ENCODE measurements around the gene SEMA5B.

SEMA5B gene

GRCh38 chr3:122918576-122919290 lies 108.8 kb downstream of the SEMA5B start:
- no peak for DNase-seq

- no peak for DNase-seq
Measured at GRCh38 chr3:122917412-122917811, 110.2 kb downstream of the SEMA5B start.

DNA sequence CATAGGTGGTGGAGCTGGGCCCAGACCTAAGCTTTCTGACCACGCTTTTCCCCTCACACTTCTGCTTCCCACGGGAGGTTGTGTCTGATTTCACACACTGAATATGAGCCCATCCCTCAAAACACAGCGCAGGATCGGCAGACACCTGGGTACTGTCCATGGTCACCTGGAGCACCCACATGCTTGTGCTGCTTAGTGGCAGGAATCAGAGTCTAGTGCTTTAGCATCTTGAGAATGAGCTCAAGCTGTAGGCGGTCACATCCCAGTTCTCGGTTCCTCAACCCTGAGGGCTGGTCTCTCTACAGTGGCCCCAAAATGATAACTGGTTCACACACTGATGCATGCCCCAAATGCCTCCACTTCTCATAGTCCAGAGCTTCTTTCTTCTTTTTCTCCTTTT lies 111.0 kb downstream of the SEMA5B start:
- no peak for DNase-seq

DNA sequence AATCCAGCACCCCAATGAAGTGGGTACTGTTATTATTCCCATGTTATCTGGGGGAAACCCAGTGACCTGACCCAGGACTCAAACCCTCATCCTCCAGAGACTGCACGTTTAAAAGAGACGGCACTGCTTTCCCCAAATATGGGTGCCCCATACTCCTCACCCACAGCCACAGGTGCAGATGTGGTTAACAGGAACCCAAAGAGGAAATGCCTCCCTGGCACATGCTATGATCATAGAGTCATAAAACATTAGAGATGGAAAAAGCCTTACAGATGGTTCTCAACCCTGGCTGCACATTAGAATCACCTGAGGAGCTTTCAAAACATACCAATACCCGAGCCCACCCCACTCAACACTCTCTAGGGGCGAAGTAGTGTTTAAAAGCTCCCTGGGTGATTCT lies 111.5 kb downstream of the SEMA5B start:
- no peak for DNase-seq

- no peak for DNase-seq
Measured at GRCh38 chr3:122915300-122916055, 112.1 kb downstream of the SEMA5B start.

GRCh38 chr3:122913539-122914100 lies 113.9 kb downstream of the SEMA5B start:
- no peak for DNase-seq

DNA sequence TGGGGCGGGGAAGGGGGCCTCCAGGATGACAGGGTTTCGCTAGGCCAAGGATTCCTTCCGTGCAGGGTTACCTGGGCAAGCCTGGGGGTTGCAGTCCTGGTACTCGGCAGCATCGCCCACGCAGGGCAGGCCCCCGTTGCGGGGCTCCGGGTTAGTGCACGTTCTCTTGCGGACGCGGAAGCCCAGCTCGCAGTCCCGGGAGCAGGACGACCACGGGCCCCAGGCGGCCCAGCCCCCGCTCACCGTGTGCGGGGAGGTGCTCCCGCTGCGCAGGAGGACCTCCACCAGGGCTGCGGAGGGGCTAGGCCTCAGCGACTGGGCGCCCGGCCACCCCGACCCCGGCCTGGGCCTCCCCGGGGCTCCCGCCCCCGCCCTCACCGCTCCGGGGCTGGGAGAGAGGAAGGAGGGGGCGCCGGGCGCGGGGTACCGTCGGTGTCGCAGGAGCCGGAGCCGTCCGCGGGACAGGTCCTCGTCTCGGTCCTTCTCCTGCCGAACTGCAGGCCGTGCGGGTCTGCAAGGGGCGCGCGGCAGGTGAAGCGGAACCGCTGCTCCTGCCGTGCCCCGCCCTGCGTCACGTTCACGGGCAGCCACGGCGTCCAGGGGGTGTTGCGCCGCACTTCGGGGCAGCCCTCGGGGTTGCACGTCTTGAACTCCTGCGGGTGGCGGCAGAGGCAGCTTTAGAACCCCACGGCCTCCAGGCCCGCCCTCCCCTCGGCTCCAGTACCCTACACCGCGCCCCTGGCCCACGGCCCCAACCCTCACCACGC lies 114.6 kb downstream of the SEMA5B start:
- DNase-seq: no peak

DNA sequence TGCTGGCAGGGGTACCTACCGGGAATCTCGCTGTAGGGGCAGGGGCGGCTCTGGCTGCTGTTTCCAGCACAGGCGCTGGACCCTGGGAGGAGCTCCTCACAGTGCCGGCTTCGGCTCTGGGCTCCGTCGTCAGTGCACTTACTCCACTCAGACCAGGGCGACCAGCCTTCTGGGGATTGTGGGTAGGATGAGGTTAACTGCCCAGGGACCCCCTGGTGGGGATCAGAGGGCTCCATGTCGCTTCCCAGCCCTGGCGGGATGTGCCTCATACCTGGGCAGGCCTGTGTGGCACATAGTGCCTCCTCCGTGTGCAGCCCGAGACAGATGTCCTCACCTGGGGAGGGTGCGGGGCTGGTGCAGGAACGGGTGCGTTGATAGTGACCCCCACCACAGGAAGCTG lies 115.7 kb downstream of the SEMA5B start:
- DNase-seq: no peak

GRCh38 chr3:122908251-122908650 lies 119.3 kb downstream of the SEMA5B start:
- no peak for DNase-seq

DNA sequence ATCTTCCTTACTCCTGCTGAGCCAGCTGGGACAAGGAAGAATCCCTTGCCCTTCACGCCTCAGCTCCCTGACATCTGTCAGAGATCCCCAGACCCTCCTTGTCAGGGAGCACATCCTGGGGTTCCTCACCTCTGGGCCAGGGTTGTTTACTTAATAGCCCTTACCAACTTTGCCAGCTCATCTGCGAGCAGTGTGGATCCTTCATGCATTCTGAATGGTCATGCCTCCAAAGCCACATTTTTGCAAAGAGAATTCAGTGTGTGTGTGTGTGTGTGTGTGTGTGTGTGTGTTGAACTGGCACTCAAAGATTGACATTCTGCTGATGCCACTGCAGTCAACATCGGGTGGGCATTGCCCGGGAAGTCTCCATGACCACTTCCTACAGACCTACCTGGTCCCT lies 120.1 kb downstream of the SEMA5B start:
- no peak for DNase-seq

DNA sequence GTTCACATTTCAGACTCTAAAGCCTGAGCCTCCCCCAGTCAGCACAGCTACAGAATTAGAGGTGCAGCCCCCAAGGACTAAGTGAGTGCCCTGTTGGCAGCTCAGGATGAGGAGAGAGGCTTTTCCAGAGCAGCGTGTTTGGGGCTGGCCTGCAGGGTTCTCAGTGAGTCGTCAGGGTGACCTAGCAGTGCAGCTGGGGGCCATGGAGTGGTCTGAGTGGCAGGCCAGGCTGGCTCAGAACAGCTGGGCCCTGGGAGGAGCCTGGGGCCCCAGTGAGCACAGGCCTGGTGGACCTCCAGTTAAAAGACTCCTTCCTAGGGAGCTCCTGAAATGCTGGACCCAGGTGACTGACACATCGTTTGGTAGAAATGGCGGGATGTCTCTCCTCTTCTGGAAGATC lies 124.4 kb downstream of the SEMA5B start:
- DNase-seq: no peak

DNA sequence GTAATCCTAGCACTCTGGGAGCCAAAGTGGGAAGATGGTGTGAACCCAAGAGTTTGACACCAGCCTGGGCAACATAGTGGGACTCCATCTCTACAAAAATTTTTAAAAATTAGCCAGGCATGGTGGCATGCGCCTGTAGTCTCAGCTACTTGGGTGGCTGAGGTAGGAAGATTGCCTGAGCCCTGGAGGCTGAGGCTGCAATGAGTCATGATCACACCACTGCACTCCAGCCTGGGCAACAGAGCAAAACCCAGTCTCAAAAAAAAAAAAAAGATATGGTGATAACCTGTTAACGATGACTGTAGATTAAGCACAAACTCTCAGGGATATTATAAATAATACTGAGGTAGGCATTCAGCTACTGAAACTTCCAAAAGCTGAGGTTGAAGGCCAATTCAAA lies 125.2 kb downstream of the SEMA5B start:
- no peak for DNase-seq

DNA sequence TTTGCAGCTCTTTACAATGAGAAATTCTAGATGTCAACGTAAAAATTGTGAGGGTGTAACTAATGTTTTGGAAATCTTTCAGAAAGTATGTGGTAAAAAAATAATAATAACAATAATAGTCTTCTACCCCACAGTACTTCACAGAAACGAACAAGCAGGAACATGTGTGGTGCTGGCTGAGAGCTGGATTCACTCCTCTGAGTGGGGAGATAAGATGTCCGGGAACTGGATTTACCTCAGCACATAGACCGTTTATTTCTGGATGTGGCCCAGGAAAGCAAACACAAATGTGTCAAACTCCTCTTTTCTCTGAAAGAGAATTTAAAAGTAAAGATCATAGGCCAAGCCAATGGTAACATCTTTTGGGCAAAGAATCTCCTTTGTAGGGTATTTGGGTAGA lies 129.3 kb downstream of the SEMA5B start:
- no peak for DNase-seq

DNA sequence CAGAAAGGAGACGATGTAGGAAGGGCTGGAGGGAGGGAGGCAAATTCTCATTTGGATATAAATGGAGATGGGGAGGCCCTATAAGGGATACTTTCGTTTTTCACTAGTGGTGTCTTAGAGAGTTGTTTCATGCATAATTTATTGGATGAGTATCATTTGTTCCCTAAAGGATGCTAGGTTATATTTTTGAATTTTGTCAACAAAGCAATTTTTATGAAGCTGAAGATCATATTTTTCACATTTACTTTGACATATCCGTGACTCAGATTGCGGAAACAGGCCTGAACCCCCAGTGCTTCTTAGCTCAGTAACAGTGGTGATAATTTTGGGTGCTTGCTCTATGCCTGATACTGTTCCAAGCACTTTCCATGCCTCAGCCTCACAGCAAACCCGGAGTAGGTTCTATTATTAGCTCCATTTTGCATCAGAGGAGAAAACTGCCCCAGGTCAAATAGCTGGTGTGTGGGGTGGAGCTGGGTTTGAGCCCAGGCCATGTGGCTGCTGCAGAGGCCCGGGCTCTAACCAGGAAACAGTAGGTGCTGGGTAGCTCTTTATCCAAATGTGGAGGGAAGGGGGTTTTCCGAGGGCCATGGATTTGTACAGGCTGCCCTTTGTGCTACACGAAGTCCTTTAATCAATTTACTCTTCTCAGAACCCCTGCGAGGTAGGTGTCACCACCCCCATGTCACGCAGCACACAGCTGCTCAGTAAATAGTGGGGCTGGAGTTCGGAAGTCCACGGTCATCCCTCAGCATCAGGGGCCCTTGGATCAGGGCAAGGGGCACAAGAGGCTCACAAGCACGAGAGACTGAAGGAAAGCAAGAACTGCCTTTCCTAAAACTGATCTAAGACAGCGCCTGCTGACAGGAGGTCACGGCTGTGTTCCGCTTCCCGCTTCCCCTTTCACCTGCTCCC lies 133.6 kb downstream of the SEMA5B start:
- no peak for DNase-seq

DNA sequence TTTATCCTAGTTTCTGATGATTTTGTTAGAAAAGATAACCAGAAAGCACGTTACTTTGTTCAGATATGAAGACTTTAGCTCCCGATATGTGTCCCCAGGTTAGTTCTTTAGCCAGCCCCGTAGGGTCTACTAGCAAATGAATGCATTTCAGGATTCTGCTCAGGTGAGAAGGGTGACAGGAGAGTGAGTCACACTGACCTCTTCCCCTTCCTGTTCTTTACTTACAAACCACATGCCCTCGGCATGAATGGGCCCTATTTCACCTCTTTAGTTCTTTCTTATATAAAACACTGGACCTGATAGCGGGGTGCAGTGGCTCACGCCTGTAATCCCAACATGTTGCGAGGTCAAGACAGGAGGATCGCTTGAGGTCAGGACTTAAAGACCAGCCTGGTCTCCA lies 134.3 kb downstream of the SEMA5B start:
- no peak for DNase-seq

GRCh38 chr3:122892118-122892960 lies 135.2 kb downstream of the SEMA5B start:
- DNase-seq: no peak

- no peak for DNase-seq
Measured at GRCh38 chr3:122890720-122891220, 136.8 kb downstream of the SEMA5B start.

GRCh38 chr3:122890077-122890719 lies 137.4 kb downstream of the SEMA5B start:
- DNase-seq: no peak

- no peak for DNase-seq
Measured at GRCh38 chr3:122886946-122887345, 140.6 kb downstream of the SEMA5B start.

- no peak for DNase-seq
Measured at GRCh38 chr3:122886251-122886650, 141.3 kb downstream of the SEMA5B start.
